ENCODE data around the gene FHDC1. TPM values are rescaled to one million over a fixed set of nuclear protein-coding genes. Genes with fewer than 3 reads are reported as not detected.

FHDC1 gene
- total and polyA plus RNA-seq, 11 donors: 0.04 to 0.97 (median 0.21) TPM

GRCh38 chr4:153022241-153022715, 86.2 kb downstream of the FHDC1 start:
- WGBS, 4 donors: 89 to 96% (median 91%) methylated on average over 10 to 12 of the region's 12 CpGs
- H3K4me1 ChIP-seq: no peaks in the 10 kb centered on the region
- intact Hi-C loops (cut with DNase I): no loop called here

GRCh38 chr4:153023139-153023538, 87.0 kb downstream of the FHDC1 start:
- H3K27me3 ChIP-seq: peaks cover 0 to 5% (median 0%) of the 10 kb centered on the region in 9 donors
- H3K36me3 ChIP-seq: no peaks in the 10 kb centered on the region
- WGBS, 4 donors: 57 to 65% (median 63%) methylated on average over 3 of the region's 3 CpGs
- no peak overlapping the region for H3K27ac ChIP-seq
- ATAC-seq (no peak), DNase-seq (no peak)
- no peak overlapping the region for H3K4me3 ChIP-seq
- TF ChIP-seq POLR2A (IDR thresholded peaks at IDR 0.05) (no peak), CTCF (IDR thresholded peaks at IDR 0.05) (no peak)
- no peaks in the 10 kb centered on the region for H3K4me1 ChIP-seq
- intact Hi-C loops (cut with DNase I): no loop called here
- peaks cover 0 to 8% (median 0%) of the 10 kb centered on the region in 12 donors for H3K9me3 ChIP-seq

More at GRCh38 chr4:153022241-153022715, 86.2 kb downstream of the FHDC1 start:
- H3K27me3 ChIP-seq: peaks cover 0 to 5% (median 0%) of the 10 kb centered on the region in 9 donors
- H3K9me3 ChIP-seq: no peaks in the 10 kb centered on the region
- ATAC-seq (no peak), DNase-seq (no peak)
- H3K27ac ChIP-seq: no peak overlapping the region
- H3K4me3 ChIP-seq: no peak overlapping the region
- TF ChIP-seq CTCF (IDR thresholded peaks at IDR 0.05): no peak
- H3K36me3 ChIP-seq: no peaks in the 10 kb centered on the region

GRCh38 chr4:153023692-153024394, 87.7 kb downstream of the FHDC1 start:
- H3K27ac ChIP-seq: no peak overlapping the region
- TF ChIP-seq POLR2A (IDR thresholded peaks at IDR 0.05) (no peak), CTCF (IDR thresholded peaks at IDR 0.05) (no peak)
- WGBS, 4 donors: 77 to 82% (median 80%) methylated on average over 17 of the region's 17 CpGs
- no peaks in the 10 kb centered on the region for H3K4me1 ChIP-seq
- DNase-seq: no peak
- H3K27me3 ChIP-seq: peaks cover 0 to 5% (median 0%) of the 10 kb centered on the region in 9 donors
- H3K4me3 ChIP-seq: no peak overlapping the region
- H3K9me3 ChIP-seq: peaks cover 0 to 15% (median under 1%) of the 10 kb centered on the region in 12 donors
- no peaks in the 10 kb centered on the region for H3K36me3 ChIP-seq
- ATAC-seq: no peak
- intact Hi-C loops (cut with DNase I): no loop called here

- Histone ChIP-seq H3K9me3 (peaks cover 0 to 22% (median 4%) of the 10 kb centered on the region in 12 donors), H3K36me3 (no peaks in the 10 kb centered on the region), H3K27me3 (peaks cover 0 to 5% (median 0%) of the 10 kb centered on the region in 9 donors), H3K4me3 (no peak overlapping the region), H3K4me1 (no peaks in the 10 kb centered on the region), H3K27ac (no peak overlapping the region)
- TF ChIP-seq CTCF (IDR thresholded peaks at IDR 0.05) (no peak), POLR2A (IDR thresholded peaks at IDR 0.05) (no peak)
- intact Hi-C loops (cut with DNase I): no loop called here
- DNase-seq: no peak
- 84 to 86% (median 85%) methylated on average over 6 of the region's 6 CpGs for WGBS, 4 donors
- ATAC-seq: no peak
Measured at GRCh38 chr4:153024466-153024865, 88.3 kb downstream of the FHDC1 start.
